Effector CD4-positive, alpha-beta T cell (primary cell): ENCODE results near the gene GPHA2. TPM values are rescaled to one million over a fixed set of nuclear protein-coding genes. Genes with fewer than 3 reads are reported as not detected.
"Not testable (repeated sequence)": the region's sequence is repeated elsewhere in the genome, so short reads cannot be mapped to it uniquely, and the experiment has no call there.

Source experiments
- DNase-seq: peaks from one replicate; pipeline ENCODE4 v3.0.0-alpha.2; 2020
- total RNA-seq: gene quantifications from one replicate; lab custom pipeline; 2026; lab: John Stamatoyannopoulos, UW

GPHA2 gene, protein sequence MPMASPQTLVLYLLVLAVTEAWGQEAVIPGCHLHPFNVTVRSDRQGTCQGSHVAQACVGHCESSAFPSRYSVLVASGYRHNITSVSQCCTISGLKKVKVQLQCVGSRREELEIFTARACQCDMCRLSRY
- not detected for total RNA-seq

- no peak for DNase-seq
These were observed at the start of gene GPHA2 for GRCh38 chr11:64935359-64936081. TSS of gene GPHA2 (minus strand) at chr11:64935893. CDS start at chr11:64935460, 433 bp downstream.

- DNase-seq, result not testable (repeated sequence)
These were observed 47.6 kb upstream of the GPHA2 start for GRCh38 chr11:64983339-64983738.

GRCh38 chr11:64976651-64977050 is 41.0 kb upstream of the GPHA2 start:
- DNase-seq, result no peak

GRCh38 chr11:64974124-64974523 is 38.4 kb upstream of the GPHA2 start:
- DNase-seq, result no peak

- DNase-seq, result peak; percentile 82
These were observed 35.9 kb upstream of the GPHA2 start, which contains the start of gene MAJIN for GRCh38 chr11:64971421-64972233. TSS of gene MAJIN (minus strand) at chr11:64972108. CDS start at chr11:64959405, 12,703 bp downstream.

DNA sequence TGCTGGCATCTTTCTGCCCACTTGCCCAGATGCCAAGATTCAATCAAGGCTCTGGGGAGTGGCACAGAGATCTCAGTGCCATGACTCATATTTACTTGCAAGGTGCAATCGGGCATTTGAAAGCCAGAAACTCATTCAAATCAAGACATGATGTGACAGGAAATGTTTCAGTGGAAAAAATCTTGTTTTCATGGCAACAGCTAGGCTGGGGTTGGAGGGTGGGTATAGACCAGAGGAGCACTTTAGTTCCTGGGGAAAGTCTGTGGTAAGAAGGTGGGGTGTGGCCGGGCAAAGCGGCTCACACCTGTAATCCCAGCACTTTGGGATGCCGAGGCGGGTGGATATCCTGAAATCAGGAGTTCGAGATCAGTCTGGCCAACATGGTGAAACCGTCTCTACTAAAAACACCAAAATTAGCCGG is 35.0 kb upstream of the GPHA2 start:
- no peak for DNase-seq

GRCh38 chr11:64969209-64969608 is 33.5 kb upstream of the GPHA2 start:
- no peak for DNase-seq

DNA sequence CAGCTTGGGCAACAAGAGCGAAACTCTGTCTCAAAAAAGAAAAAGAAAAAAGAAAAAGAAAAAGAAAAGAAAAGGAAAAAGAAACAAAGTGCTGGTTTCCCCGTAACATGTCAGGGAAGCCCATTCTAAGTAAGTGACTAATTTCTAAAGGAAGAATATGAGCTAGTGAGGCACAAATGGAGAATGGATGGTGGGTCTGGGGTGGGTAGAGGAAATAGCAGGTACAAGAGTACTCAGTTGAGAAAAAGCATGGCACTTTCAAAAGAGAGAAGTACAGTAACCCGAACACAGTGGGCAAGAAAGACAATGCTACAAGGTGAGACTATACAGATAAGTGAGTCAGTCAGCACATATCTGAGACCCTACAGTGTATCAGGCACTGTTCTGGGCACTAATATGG is 31.7 kb upstream of the GPHA2 start:
- no peak for DNase-seq

DNA sequence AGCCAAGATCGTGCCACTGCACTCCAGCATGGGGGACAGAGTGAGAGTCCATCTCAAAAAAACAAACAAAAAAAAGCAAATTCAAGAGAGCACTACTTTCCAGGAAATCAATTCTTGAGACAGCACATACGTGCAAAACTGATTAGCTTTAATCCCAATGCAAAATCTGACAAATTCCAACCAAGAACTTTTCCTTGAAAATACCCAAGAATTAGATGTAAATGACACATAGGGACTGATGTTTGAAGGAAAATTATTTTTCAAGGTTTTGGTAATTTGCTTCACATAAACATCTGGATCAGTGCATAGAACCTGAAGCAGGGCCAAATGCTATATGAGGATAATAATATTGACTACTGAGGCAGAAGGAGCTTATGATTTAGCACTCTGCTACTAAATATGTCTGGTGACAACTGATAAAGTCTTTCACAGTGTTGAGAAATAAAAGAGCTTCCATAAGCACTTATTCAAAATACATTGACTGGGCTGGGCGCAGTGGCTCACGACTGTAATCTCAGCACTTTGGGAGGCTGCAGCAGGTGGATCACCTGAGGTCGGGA is 27.5 kb upstream of the GPHA2 start:
- DNase-seq, result no peak

DNA sequence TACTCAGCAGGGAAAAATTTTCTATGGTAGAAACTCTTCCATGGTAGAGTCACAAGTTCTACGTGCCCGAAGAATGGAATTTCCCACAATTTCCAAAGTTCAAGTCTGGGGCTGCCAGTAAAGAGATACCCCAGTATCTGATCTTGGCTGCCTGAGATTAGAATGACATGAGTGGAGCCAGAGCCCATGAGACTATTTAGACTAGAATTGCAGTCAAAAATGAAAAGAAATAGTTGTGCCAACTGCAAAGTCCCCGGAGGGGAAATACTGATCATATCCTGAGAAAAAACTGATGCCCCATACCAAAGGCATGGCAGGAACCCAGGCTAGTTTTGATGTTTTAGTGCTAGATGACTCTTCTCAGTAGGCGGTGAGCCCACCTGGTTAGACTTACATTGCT is 25.0 kb upstream of the GPHA2 start:
- no peak for DNase-seq

DNA sequence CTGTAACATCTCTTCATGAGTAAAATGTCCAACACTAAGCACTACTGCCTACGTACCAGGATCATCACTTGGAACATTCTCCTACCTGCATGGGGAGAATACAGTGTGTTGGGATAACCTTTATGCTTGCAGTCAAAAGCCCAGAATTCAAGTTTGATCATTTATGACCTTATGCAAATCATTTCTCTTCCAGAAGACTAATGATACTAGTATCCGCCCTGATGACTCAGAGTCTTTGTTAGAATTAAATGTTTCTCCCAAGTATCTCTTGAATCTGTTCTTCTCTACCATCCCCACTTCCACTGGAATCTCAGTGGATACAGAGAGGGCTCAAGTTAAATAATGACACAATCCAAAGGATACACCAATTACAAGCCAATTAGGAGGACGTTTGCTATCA is 23.8 kb upstream of the GPHA2 start:
- no peak for DNase-seq

- no peak for DNase-seq
These were observed 18.5 kb upstream of the GPHA2 start for GRCh38 chr11:64954201-64954600.

DNA sequence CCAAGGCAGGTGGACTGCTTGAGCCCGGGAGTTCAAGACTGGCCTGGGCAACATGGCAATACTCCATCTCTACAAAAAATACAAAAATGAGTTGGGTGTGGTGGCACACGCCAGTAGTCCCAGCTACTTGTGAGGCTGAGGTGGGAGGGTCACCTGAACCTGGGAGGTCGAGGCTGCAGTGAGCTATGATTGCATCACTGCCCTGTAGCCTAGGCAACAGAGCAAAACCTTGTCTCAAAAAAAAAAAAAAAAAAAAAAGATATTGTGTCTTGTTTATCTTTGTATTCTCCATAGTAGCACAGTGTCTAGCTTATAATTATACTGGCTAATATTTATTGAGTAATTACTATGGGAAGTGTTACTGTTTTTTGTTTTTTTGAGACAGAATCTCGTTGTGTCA is 15.8 kb upstream of the GPHA2 start:
- DNase-seq, result no peak

GRCh38 chr11:64947208-64947814 is 11.6 kb upstream of the GPHA2 start:
- no peak for DNase-seq

DNA sequence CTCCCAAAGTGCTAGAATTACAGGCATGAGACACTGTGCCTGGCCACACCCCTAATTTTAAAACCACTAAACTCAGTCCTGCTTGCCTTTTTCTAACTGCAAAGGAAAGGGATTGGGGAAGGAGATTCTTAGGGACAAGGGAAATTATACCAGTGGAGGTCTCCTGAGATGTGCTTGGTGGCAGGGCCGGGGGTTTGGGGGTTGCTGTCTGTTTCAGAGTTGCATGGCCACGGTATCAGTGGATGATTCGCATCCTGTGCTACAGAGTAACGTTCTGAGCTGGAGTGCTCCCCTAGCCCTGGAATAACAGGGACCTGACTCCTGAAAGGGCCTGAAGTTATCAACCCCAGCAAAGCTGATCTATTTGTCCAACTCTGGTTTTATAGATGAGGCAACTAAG is 846 bp upstream of the GPHA2 start:
- DNase-seq, result no peak

- no peak for DNase-seq
These were observed 873 bp downstream of the GPHA2 start for GRCh38 chr11:64934682-64935358.

DNA sequence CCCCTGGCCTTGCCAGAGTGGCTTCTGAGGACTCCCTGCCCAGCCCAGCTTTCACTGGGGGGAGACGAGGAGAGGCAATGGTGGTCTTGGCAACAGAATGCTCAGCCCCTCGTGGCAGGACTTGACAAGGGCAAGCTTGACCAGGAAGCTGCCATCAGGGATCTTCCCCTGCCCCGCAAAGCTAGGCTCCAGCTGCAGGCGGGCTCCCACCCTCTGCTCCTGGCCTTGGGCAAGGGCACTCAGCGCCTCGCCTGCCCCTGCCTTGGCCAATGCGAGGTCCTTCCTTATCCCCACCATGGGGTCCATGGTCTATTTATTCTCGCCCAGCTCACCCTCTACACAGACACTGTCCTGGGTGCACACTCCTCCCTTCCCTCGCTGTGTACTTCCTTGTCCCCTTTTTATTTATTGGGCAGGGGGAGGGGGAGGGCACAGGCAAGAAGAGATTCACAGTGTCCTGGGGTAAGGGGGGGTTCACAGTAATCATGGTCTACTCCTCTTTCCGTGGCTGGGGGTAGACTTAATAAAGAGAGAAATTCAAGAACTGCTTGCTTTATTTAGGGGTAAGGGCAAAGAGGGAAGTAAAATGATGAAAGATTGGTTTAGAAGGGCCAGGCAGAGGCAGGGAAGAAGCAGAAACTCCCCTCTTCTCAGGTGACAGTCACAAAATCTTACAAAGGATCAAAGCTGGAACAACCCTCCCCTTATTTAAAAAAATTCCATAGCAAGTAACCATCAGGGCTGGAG is 1.6 kb downstream of the GPHA2 start:
- no peak for DNase-seq

DNA sequence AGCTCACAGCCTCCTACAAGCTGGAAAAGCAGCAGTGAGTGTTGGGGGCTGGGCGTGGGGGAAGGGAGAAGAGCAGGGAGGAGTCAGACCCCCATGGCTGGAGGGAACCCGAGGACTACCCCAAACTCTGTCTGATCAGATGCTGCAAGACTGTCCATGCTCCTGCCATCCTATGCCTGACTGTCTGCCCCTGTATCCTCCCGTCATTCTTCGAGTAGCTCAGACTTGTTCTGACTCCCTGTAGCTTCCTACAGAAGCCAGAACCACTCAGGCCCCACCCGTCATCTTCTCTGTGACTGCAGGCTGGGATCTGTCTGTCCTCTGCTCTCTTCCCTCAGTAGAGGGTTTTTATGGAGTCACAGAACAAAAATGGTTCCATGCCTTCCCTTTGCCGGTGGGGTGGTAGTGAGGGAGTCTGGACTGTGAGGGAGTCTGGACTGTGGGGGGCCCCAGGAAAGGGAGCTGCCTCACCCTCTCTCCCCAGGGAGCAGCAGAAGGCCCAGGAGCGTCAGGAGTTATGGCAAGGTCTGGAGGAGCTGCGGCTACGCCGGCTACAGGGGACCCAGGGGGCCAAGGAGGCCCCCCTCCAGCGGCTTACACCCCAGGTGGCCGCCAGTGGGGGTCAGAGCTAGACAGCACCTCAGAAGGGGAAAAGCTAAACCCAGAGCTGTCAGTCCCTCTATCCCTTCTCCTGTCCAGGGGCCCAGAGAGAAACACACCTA is 2.3 kb downstream of the GPHA2 start:
- no peak for DNase-seq

DNA sequence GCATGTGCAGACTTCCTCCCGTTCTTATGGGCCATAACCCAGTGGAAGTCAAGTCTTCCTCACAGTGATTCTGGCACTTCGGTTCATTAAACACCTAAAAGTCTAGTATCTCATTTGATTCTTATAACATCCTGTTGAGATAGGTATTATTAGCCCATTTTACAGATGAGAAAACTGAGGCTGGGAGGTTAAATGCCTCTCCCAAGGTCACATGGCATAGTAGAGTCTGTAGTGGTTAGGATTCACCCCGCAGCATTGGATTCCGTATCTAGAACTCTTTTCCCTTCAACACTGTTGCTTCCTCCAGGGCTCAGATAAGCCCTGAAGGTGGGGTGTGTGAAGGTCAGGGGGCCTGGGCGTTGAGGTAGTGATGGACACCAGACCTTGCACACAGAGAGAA is 3.4 kb downstream of the GPHA2 start:
- DNase-seq, result no peak

GRCh38 chr11:64931290-64931689 is 4.4 kb downstream of the GPHA2 start:
- no peak for DNase-seq

DNA sequence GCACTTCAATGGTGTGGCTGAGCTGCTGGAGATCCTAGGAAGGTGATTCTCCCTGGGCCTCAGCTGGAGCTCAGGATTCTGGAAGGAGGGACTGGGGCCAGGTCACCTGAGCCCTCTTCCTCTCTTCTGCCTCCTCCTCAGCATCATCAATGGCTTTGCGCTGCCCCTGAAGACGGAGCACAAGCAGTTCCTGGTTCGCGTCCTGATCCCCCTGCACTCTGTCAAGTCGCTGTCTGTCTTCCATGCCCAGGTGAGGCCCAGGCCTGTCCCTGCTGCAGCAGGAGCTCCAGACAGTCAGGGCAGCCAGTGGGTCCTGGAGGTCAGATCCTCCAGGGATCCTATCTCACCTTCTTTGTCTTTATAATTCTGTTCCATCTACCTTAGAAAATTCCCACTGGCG is 5.4 kb downstream of the GPHA2 start:
- DNase-seq, result no peak
